Stimulated activated CD4-positive, alpha-beta T cell treated with anti-CD3 and anti-CD28 coated beads, TNF-alpha, amount 100 ng/mL, for 48 hours (primary cell): ENCODE results near the gene HADHA.

Experiments
- DNase-seq, 3 donors: peaks; one replicate each; pipeline ENCODE4 v3.0.0-alpha.2; 2020; ENCODE audit warnings: low read depth in 3 of 3

Gene HADHA

DNA sequence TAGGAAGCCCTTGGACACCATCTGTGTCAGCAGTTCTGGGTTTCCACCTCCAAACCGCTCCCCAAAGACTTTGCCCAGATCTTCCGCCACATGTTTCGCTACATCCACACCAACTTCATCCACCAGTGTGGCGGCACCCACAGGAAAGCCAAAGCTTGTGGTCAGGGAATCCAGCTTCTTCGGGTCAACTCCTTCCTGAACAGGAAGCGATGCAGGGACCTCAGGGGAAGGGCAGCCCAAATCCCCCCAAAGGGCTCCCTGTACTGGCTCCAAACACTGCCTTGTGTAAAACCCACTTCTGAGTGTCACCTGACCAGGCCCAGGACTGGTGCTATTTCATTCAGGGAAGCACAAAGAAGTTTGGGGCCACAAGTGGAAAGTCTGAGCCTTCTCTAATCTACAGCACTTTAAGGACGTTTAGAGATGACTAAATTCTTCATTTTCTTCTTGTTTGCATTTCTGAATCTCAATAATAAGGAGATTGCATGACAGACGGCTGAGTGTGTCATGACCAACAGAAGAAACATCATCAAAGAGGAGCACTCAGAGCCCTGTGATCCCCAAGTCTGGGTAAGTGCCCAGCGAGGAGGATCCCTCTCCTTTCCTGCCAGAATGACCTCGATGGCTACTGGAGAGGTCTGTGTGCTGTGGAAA is 50.7 kb downstream of the HADHA start:
- peak in 1 of 3 donors; percentile 12 for DNase-seq

- DNase-seq = no peak
These were observed 52.9 kb downstream of the HADHA start for GRCh38 chr2:26191316-26192159.

DNA sequence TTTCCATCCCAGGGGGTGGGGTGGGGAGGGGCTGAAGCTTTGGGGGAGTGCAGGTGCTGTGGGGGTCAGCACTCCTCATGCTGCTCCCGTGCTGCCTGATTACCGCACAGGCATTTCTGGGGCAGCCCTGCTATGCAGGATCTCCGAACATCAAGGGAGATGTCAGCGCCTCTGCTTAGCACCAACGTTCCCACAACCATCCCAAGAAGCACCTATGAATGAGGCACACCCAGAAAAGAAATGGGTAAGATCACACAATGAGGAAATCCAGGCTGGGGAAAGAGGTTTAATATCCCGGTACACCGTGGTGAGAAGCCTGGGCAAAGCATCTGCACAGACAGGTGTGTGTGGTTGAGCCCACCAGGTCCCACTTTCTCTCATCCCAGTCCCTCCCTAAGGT is 54.1 kb downstream of the HADHA start:
- DNase-seq = no peak

GRCh38 chr2:26189751-26190150 is 54.7 kb downstream of the HADHA start:
- no peak for DNase-seq

DNA sequence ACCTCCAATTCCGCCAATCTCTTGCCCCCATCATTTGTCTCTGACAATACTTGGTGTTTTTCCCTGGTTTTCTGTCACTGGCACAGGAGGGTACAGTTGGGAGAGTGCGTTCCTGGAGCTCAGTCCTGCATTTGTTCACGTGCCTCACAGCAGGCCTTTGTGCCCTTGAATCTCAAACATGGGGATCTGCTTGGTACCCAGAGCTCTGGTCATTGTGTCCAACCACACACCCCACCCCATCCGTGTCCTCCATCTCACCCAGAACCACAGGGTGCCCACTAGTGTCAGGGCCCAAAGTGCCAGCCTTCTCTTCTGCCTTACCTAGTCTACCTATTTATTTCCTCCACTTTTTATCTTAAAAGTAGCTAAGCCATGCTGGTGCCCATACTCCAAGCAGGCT is 55.3 kb downstream of the HADHA start:
- DNase-seq = no peak

DNA sequence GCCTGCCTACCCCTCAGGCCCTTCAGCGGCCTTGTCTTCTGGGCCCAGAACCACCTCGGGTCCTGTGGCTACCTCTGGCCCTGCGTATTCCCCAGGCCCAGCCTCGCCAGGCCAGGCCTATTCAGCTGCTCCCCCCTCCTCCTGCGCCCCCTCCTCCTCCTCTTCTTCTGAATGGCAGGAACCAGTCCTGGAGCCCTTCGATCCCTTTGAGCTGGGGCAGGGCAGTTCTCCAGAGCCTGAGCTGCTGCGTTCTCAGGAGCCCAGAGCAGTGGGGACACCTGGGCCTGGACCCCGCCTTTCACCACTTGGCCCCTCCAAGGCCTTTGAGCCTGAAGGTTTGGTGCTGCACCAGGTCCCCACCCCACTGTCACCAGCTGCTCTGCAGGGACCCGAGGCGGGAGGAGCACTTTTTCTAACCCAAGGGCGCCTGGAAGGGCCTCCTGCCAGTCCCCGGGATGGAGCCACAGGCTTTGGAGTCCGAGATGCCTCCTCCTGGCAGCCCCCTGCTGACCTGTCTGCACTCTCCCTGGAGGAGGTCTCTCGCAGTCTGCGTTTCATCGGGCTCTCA is 56.8 kb downstream of the HADHA start:
- no peak for DNase-seq

- no peak for DNase-seq
These were observed 57.3 kb downstream of the HADHA start for GRCh38 chr2:26187114-26187513.

- no peak for DNase-seq
These were observed 58.3 kb downstream of the HADHA start for GRCh38 chr2:26185954-26186770.

- no peak for DNase-seq
These were observed 59.0 kb downstream of the HADHA start for GRCh38 chr2:26185304-26185928.

DNA sequence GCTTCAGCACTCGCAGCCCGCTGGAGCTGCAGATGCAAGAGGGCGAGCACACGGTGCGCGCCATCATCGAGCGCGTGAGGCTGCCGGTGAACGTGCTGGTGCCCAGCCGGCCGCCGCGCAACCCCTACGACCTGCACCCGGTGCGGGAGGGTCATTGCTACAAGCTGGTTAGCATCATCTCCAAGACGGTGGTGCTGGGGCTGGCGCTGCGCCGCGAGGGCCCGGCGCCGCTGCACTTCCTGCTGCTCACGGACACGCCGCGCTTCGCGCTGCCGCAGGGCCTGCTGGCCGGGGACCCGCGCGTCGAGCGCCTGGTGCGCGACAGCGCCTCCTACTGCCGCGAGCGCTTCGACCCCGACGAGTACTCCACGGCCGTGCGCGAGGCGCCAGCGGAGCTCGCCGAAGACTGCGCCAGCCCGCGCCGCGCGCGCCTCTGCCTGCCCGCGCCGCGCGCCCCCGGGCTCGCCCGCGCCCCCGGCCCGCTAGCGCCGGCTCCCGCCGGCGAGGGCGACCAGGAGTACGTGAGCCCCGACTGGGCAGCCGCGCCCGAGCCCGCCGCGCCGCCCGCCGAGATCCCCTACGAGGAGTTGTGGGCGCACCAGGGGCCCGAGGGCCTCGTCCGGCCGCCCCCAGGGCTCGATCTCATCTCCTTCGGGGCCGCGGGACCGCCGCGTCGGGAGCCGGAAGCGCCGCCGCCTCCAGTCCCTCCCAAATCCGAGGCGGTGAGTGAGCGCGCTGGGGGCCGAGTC is 59.7 kb downstream of the HADHA start:
- DNase-seq = peak; percentile 60 to 77 (median 73)

DNA sequence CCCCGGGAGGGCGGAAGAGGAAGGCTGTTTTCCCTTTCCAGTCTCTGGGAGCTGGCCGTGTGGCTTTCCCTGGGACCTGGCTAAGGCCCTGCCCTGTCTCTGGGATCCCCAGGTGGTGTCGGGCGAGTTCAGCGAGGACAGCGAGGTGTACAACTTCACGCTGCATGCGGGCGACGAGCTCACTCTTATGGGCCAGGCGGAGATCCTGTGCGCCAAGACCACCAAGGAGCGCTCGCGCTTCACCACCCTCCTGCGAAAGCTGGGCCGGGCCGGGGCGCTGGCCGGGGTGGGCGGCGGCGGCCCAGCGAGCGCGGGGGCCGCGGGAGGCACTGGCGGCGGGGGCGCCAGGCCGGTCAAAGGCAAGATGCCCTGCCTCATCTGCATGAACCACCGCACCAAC is 60.3 kb downstream of the HADHA start:
- no peak for DNase-seq

GRCh38 chr2:26182887-26183630 is 61.4 kb downstream of the HADHA start:
- DNase-seq = no peak

- DNase-seq = no peak
These were observed 62.0 kb downstream of the HADHA start for GRCh38 chr2:26182441-26182840.

DNA sequence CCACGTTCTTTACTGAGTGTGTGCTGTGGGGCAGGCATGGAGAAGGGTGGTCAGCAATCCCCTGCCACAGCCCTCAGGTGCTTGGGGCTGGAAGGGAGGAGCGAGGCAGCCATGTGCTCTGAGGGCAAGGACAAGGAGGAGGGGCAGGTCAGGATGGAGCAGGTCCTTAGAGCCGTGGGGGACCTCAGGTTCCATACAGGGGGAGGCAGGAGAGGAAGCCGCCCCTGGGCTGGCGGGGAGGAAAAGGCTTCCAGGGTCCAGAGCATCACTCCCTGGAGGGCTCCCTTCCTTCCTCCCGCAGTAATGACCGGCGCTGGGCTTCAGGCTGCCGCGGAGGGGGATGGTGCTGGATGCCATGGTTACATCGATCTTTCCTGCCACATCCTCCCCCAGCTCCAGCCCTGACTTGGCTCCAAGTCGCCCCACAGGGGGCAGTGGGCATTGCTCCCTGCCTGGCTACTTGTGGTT is 65.0 kb downstream of the HADHA start:
- no peak for DNase-seq

GRCh38 chr2:26178746-26179436 is 65.5 kb downstream of the HADHA start:
- DNase-seq = no peak

- no peak for DNase-seq
These were observed 66.2 kb downstream of the HADHA start for GRCh38 chr2:26178246-26178645.

GRCh38 chr2:26177122-26177521 is 67.3 kb downstream of the HADHA start:
- no peak for DNase-seq

DNA sequence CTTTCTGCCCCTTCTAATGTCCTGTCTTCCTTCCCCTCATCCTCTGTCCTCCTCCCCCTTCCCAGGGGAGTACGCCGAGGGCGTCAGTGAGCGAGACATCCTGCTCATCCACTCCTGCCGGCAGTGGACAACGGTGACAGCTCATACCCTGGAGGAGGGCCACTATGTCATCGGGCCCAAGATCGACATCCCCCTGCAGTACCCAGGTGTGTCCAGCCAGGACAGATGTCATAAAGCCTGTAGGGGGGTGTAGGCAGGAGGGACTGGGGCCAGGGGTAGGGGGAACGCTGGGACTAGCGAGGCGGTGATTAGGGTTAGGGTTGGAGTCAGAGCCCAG is 68.2 kb downstream of the HADHA start:
- DNase-seq = no peak

DNA sequence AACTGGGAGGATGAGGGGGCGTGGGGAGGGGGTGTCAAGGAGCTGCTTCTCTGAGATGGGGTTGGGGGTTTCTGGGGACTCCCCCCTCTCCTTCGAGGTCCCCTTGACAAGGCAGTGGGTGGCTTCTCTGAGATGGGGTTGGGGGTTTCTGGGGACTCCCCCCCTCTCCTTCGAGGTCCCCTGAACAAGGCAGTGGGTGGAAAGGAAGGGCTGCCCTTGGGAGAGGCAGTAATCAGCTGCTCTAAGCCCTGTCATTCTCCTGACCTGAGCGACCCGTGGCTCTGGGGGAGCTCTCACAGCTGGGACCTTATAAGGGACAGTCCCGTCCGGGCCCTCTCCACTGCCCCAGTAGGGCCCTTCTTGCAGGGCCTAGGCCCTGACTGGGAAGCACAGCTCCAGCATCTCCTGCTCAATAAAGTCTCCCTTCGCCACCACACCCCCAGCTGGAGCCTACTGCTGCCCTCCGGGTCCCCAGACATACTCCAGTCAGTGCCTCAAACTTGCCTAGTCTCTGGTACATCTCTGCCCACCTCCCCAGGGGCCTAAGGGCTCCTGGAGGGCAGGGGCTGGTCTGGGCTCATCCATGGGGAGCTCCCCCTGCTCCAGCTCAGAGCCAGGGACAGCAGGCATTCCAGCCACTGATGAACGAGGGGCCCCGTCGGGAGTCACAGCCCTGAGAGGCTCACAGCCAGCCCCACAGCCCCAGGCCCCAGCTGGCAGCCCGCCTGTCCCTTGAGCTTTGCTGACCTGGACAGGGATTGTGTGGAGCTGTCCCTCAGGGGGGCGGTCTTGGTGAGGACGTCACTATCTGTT is 68.8 kb downstream of the HADHA start:
- no peak for DNase-seq
